ENCODE data around the gene FGD4.

DNA sequence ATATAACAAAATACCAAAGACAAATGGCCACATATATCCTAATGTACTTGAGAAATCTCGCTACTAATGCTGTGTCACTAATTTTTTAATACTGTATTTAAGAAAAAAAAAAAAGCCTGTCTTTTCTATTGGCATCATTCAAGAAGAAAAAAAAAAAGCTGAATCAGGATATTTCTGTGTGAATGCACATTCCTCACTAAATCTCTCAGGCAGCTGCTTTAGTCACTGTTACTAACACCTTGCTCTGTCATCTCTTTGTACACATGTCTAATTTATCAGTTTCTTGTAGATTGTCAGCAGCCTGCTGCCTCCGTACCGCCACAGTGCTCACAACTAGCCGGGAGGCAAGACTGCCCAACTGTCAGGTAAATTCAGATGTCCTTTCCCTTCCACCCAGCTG lies 32.0 kb upstream of the FGD4 start:
- no peak for TF ChIP-seq POLR2AphosphoS5 (IDR thresholded peaks at IDR 0.05; ENCODE audit: low read depth, low read length)
- TF ChIP-seq POLR2A (IDR thresholded peaks at IDR 0.05; ENCODE audit: low read depth, low read length): no peak
- no peak for TF ChIP-seq PAX5 (IDR thresholded peaks at IDR 0.05; ENCODE audit: insufficient read depth, low read length, severe bottlenecking)
- no peak for TF ChIP-seq TAF1 (IDR thresholded peaks at IDR 0.05; ENCODE audit: low read depth, low read length)
- TF ChIP-seq SPI1 (IDR thresholded peaks at IDR 0.05; ENCODE audit: low read depth, low read length): no peak
